H1 (cell line): Measurements from ENCODE around the gene MYL7. TPM values are rescaled to one million over a fixed set of nuclear protein-coding genes. Genes with fewer than 3 reads are reported as not detected.

Experiments
- CTCF ChIA-PET: fragments of 300-600 bp; sonication (Branson Sonifier 250); formaldehyde crosslinking; loops from one replicate; lab custom pipeline; 2021; ENCODE audit not compliant: partially characterized antibody; lab: Charles Lee
- POLR2A ChIA-PET: fragments of 300-600 bp; sonication (Branson Sonifier 250); formaldehyde crosslinking; loops from one replicate; lab custom pipeline; 2021; ENCODE audit warnings: inconsistent platforms; ENCODE audit not compliant: partially characterized antibody; lab: Charles Lee
- DNase-seq, 2 experiments: peaks; one replicate each; pipeline versions ENCODE4 v3.0.0 to v3.0.0-alpha.2; 2010 to 2022; ENCODE audit warnings: low spot score in 2 of 2, low read depth in 1 of 2, mixed read lengths in 1 of 2
- FAIRE-seq: peaks from 2 replicates; lab custom pipeline; 2011; peaks lifted over from hg19 to GRCh38; lab: Jason Lieb, UNC
- H2AFZ ChIP-seq: 2 replicates; pipeline ENCODE4 v1.8.1; 2012; ENCODE audit warnings: low read length, inconsistent platforms
- H2AK5ac ChIP-seq: 2 replicates; pipeline ENCODE4 v1.6.1; 2013; ENCODE audit warnings: low read depth, low read length
- H2BK120ac ChIP-seq: replicated peaks from 2 replicates; pipeline ENCODE3; 2013; ENCODE audit warnings: low read depth, low read length, inconsistent platforms
- H2BK12ac ChIP-seq: 2 replicates; pipeline ENCODE4 v1.6.1; 2013; ENCODE audit warnings: low read depth, low read length
- H2BK15ac ChIP-seq: 2 replicates; pipeline ENCODE4 v1.6.1; 2013; ENCODE audit warnings: low read length
- H2BK20ac ChIP-seq: 2 replicates; pipeline ENCODE4 v1.6.1; 2013; ENCODE audit warnings: low read length
- H2BK5ac ChIP-seq: 2 replicates; pipeline ENCODE4 v1.6.1; 2013; ENCODE audit warnings: low read depth, low read length
- H3K14ac ChIP-seq: 2 replicates; pipeline ENCODE4 v1.6.1; 2013; ENCODE audit warnings: inconsistent platforms; ENCODE audit not compliant: insufficient read length
- H3K18ac ChIP-seq: 2 replicates; pipeline ENCODE4 v1.6.1; 2013; ENCODE audit warnings: low read length; ENCODE audit errors: extremely low read depth
- H3K23ac ChIP-seq: 2 replicates; pipeline ENCODE4 v1.6.1; 2013; ENCODE audit warnings: inconsistent platforms; ENCODE audit not compliant: insufficient read length
- H3K23me2 ChIP-seq: 2 replicates; pipeline ENCODE4 v1.6.1; 2013; ENCODE audit warnings: low read depth, low read length
- H3K27ac ChIP-seq: 2 replicates; pipeline ENCODE4 v1.6.1; 2011; ENCODE audit warnings: low read depth, low read length, inconsistent platforms
- H3K27me3 ChIP-seq, 4 experiments: replicated peaks in 1 of 4; 1 replicate in 1 of 4; 2 replicates in 3 of 4; pipeline versions ENCODE4 v1.6.1 to v1.8.1; 2011 to 2013; ENCODE audit warnings: low read length in 3 of 4, mild to moderate bottlenecking in 3 of 4, inconsistent platforms in 2 of 4, mixed read lengths in 2 of 4, moderate library complexity in 1 of 4; ENCODE audit not compliant: control insufficient read depth in 3 of 4, insufficient read depth in 3 of 4; ENCODE audit errors: extremely low read depth in 1 of 4
- H3K36me3 ChIP-seq, 4 experiments: 2 replicates each; pipeline versions ENCODE4 v1.6.1 to v1.8.1; 2011 to 2013; ENCODE audit warnings: mild to moderate bottlenecking in 4 of 4, low read length in 3 of 4, moderate library complexity in 2 of 4, control low read depth in 1 of 4, inconsistent platforms in 1 of 4; ENCODE audit not compliant: insufficient read depth in 4 of 4, control insufficient read depth in 2 of 4
- H3K4ac ChIP-seq: replicated peaks from 2 replicates; pipeline ENCODE3; 2013; ENCODE audit warnings: low read length, low read depth, mixed read lengths, inconsistent platforms; ENCODE audit not compliant: insufficient read length
- H3K4me1 ChIP-seq, 4 experiments: replicated peaks in 1 of 4; 1 replicate in 1 of 4; 2 replicates in 3 of 4; pipeline versions ENCODE4 v1.6.1 to v1.8.1; 2011 to 2013; ENCODE audit warnings: low read length in 3 of 4, inconsistent platforms in 2 of 4, mixed read lengths in 1 of 4; ENCODE audit not compliant: insufficient read depth in 4 of 4, control insufficient read depth in 3 of 4
- H3K4me2 ChIP-seq, 2 experiments: 2 replicates each; pipeline versions ENCODE4 v1.6.1 to v1.8.1; 2011 to 2013; ENCODE audit warnings: low read depth in 2 of 2, low read length in 2 of 2, control low read depth in 1 of 2, inconsistent platforms in 1 of 2, mild to moderate bottlenecking in 1 of 2; ENCODE audit not compliant: insufficient read depth in 1 of 2
- H3K4me3 ChIP-seq, 4 experiments: fragments of 200-600, 300-600 bp in 1 of 4; sonication (generic), shearing (Covaris generic), sonication (Bioruptor Twin) in 1 of 4; 2 replicates each; pipeline versions ENCODE4 v1.5.1 to v1.8.1; 2011 to 2016; ENCODE audit warnings: low read length in 4 of 4, low read depth in 3 of 4, control low read depth in 2 of 4, inconsistent platforms in 2 of 4, mild to moderate bottlenecking in 2 of 4, mixed read lengths in 1 of 4, moderate library complexity in 1 of 4; ENCODE audit not compliant: insufficient read depth in 2 of 4; ENCODE audit errors: extremely low read depth in 1 of 4
- H3K56ac ChIP-seq: replicated peaks from 2 replicates; pipeline ENCODE3; 2013; ENCODE audit warnings: low read depth, mild to moderate bottlenecking, mixed read lengths, low read length, inconsistent platforms; ENCODE audit not compliant: insufficient read length
- H3K79me1 ChIP-seq: 2 replicates; pipeline ENCODE4 v1.6.1; 2013; ENCODE audit warnings: low read depth, low read length, control low read depth
- H3K79me2 ChIP-seq, 2 experiments: 2 replicates each; pipeline versions ENCODE4 v1.6.1 to v1.8.1; 2012 to 2013; ENCODE audit warnings: low read length in 2 of 2, mild to moderate bottlenecking in 2 of 2, inconsistent platforms in 1 of 2; ENCODE audit not compliant: insufficient read depth in 2 of 2, control insufficient read depth in 1 of 2
- H3K9ac ChIP-seq, 4 experiments: replicated peaks in 1 of 4; 1 replicate in 1 of 4; 2 replicates in 3 of 4; pipeline versions ENCODE4 v1.6.1 to v1.8.1; 2011 to 2013; ENCODE audit warnings: low read depth in 3 of 4, low read length in 3 of 4, control low read depth in 2 of 4, mild to moderate bottlenecking in 2 of 4, moderate library complexity in 2 of 4, inconsistent platforms in 1 of 4; ENCODE audit errors: extremely low read depth in 1 of 4
- H3K9me3 ChIP-seq, 2 experiments: 2 replicates each; pipeline versions ENCODE4 v1.6.1 to v1.8.1; 2012 to 2013; ENCODE audit warnings: mild to moderate bottlenecking in 2 of 2, moderate library complexity in 2 of 2, control low read depth in 1 of 2, inconsistent platforms in 1 of 2, low read depth in 1 of 2, low read length in 1 of 2, mixed read lengths in 1 of 2; ENCODE audit not compliant: insufficient read depth in 2 of 2
- H4K20me1 ChIP-seq, 2 experiments: replicated peaks in 1 of 2; 2 replicates each; pipeline versions ENCODE3 to v1.8.1; 2011 to 2013; ENCODE audit warnings: inconsistent platforms in 2 of 2, low read length in 2 of 2, mild to moderate bottlenecking in 1 of 2; ENCODE audit not compliant: insufficient read depth in 2 of 2, control insufficient read depth in 1 of 2
- H4K5ac ChIP-seq: 2 replicates; pipeline ENCODE4 v1.6.1; 2013; ENCODE audit warnings: low read length, low read depth, mixed read lengths, inconsistent platforms; ENCODE audit not compliant: insufficient read length
- H4K8ac ChIP-seq: 2 replicates; pipeline ENCODE4 v1.8.0; 2013; ENCODE audit warnings: mild to moderate bottlenecking, moderate library complexity, low read length, inconsistent platforms; ENCODE audit not compliant: insufficient read depth; ENCODE audit errors: extremely low read depth
- H4K91ac ChIP-seq: replicated peaks from 2 replicates; pipeline ENCODE3; 2013; ENCODE audit warnings: low read length, mixed read lengths, inconsistent platforms; ENCODE audit not compliant: insufficient read length
- ASH2L ChIP-seq: fragments of 200-600, 300-600 bp; sonication (generic); IDR thresholded peaks from one replicate; pipeline ENCODE4 v1.7.1; 2017; ENCODE audit warnings: low read length
- CREB1 ChIP-seq: IDR thresholded peaks from 2 replicates; pipeline ENCODE4 v1.6.1; 2012; ENCODE audit warnings: inconsistent platforms
- FOSL1 ChIP-seq: IDR thresholded peaks from 2 replicates; pipeline ENCODE4 v1.6.1; 2011; ENCODE audit warnings: mild to moderate bottlenecking, low read depth, low read length, moderate library complexity; ENCODE audit not compliant: insufficient read depth
- JUN ChIP-seq: IDR thresholded peaks from 2 replicates; pipeline ENCODE4 v1.6.1; 2011; ENCODE audit warnings: low read depth, mild to moderate bottlenecking, improper control_type of control experiment, low read length
- KDM4A ChIP-seq: IDR thresholded peaks from one replicate; pipeline ENCODE4 v1.7.1; 2012; ENCODE audit warnings: low read depth, mild to moderate bottlenecking, moderate library complexity, low read length, inconsistent platforms; ENCODE audit not compliant: severe bottlenecking
- NANOG ChIP-seq: IDR thresholded peaks from 2 replicates; pipeline ENCODE4 v1.6.1; 2011; ENCODE audit warnings: low read length, low read depth, mild to moderate bottlenecking, inconsistent platforms; ENCODE audit not compliant: insufficient read depth, poor library complexity, severe bottlenecking
- RFX5 ChIP-seq: IDR thresholded peaks from 2 replicates; pipeline ENCODE4 v1.6.1; 2011; ENCODE audit warnings: low read depth, low read length, improper control_type of control experiment, borderline replicate concordance
- RXRA ChIP-seq: IDR thresholded peaks from 2 replicates; pipeline ENCODE4 v1.6.1; 2011; ENCODE audit warnings: low read depth, mild to moderate bottlenecking, low read length, moderate library complexity; ENCODE audit not compliant: insufficient read depth
- SIX5 ChIP-seq: IDR thresholded peaks from 2 replicates; pipeline ENCODE4 v1.6.1; 2011; ENCODE audit warnings: mild to moderate bottlenecking, low read depth, low read length
- TAF7 ChIP-seq: optimal IDR thresholded peaks from 2 replicates; pipeline ENCODE3; 2011; ENCODE audit warnings: low read depth, mild to moderate bottlenecking, inconsistent platforms, low read length, moderate library complexity, borderline replicate concordance
- TEAD4 ChIP-seq: IDR thresholded peaks from 2 replicates; pipeline ENCODE4 v1.6.1; 2012; ENCODE audit warnings: low read depth, low read length, inconsistent platforms, mixed read lengths
- YY1 ChIP-seq: IDR thresholded peaks from 2 replicates; pipeline ENCODE4 v1.6.1; 2011; ENCODE audit warnings: low read depth, mild to moderate bottlenecking, low read length
- ZNF274 ChIP-seq: IDR thresholded peaks from 2 replicates; pipeline ENCODE4 v1.7.0; 2012; ENCODE audit warnings: low read length, borderline replicate concordance; ENCODE audit errors: extremely low read depth
- WGBS, 2 experiments: shearing (Covaris generic) in 1 of 2; methylation state at CpG; one replicate each; pipeline versions ENCODE4 v1.1.6 to v1.1.7; 2013 to 2015; ENCODE audit warnings: low lambda C conversion rate in 2 of 2, mixed read lengths in 2 of 2, inconsistent platforms in 1 of 2, low coverage in 1 of 2, missing lambda C conversion rate in 1 of 2; ENCODE audit not compliant: insufficient replicate concordance in 2 of 2, insufficient coverage in 1 of 2, insufficient read length in 1 of 2; ENCODE audit errors: extremely low coverage in 1 of 2, missing lambda C conversion rate in 1 of 2; 5-methylcytosine and 5-hydroxymethylcytosine counted together
- polyA plus RNA-seq, 7 experiments: library from polyadenylated mRNA; depleted of rRNA in 3 of 7; stranded (reverse) in 5 of 7; unstranded in 2 of 7; fragments of >200 nt in 5 of 7; fragments of 200-250 nt in 2 of 7; gene quantifications; 1 replicate in 5 of 7; 2 replicates in 1 of 7; 4 replicates in 1 of 7; pipeline versions ENCODE4 v1.2.1 to v1.2.3, GENCODE V29; 2011 to 2013; ENCODE audit warnings: missing spikeins in 2 of 7, mixed read lengths in 2 of 7
- total RNA-seq: library from RNA; stranded (reverse); fragmentation: NEBNext Ultra II Directional; extraction: Animal tissue kit (Norgen Biotek cat#: 25700); gene quantifications from 2 replicates; pipeline ENCODE4 v1.2.1, GENCODE V29; 2021
- TF ChIP-seq, protein P1 (sequence below): IDR thresholded peaks from 2 replicates; pipeline ENCODE4 v1.6.1; 2011; ENCODE audit warnings: low read depth, mild to moderate bottlenecking, low read length; ENCODE audit not compliant: insufficient read depth

The MYL7 gene
- total and polyA plus RNA-seq, 2 of the 8 experiments (the other 6 are each of a cell fraction or from before 2014, with no cell fraction given), result 3.3 to 3.4 TPM

DNA sequence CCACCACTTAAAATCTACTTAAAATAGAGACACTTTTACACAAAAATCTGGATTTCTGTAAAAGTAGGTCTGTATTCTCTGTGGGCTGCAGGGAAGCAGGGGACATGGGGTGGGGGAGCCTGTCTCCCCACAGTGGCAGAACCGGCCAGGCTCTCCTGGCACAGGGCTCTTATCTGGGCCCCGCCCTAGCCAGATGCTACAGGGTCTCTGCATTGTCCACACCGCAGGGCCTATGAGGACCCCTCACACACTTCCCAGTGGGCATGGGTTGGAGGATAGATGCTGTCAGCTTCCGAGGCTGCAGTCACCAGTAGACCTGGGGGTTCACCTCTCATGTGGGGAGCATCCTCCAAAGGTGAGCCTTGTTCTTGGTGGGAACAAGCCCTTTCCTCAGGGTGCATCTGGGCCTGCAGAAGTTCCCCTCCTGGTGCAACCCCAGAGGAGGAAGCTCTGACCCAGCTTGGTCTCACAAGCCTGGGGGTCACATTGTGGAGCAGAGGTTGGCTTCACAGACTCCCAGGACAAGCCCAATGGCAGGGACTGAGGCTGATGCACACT, 15.4 kb upstream of the MYL7 start:
- Histone ChIP-seq H3K9ac (no peak overlapping the region), H2BK120ac (no peak overlapping the region), H4K20me1 (no peaks in the 10 kb centered on the region), H3K23me2 (no peaks in the 10 kb centered on the region), H3K23ac (no peak overlapping the region), H3K9me3 (no peaks in the 10 kb centered on the region), H2AFZ (no peak overlapping the region), H3K27me3 (no peaks in the 10 kb centered on the region; a peak in 1 of 7 replicates), H3K18ac (no peak overlapping the region), H3K4me1 (no peaks in the 10 kb centered on the region), H2BK15ac (no peak overlapping the region), H4K91ac (no peak overlapping the region), H3K4me3 (no peak overlapping the region), H2AK5ac (no peak overlapping the region), H3K27ac (no peak overlapping the region), H3K4ac (no peak overlapping the region), H3K4me2 (no peak overlapping the region), H3K56ac (no peak overlapping the region), H4K5ac (no peak overlapping the region), H2BK12ac (no peak overlapping the region), H2BK5ac (no peak overlapping the region), H3K79me2 (no peaks in the 10 kb centered on the region), H3K79me1 (no peaks in the 10 kb centered on the region), H3K14ac (no peak overlapping the region), H2BK20ac (no peak overlapping the region), H4K8ac (no peak overlapping the region; the same call in 1 of the 2 replicates), H3K36me3 (no peaks in the 10 kb centered on the region)
- DNase-seq (no peak), FAIRE-seq (no peak)
- ChIA-PET POLR2A (interaction anchor here (1.4 kb wide), 1 partner anchor 9 kb away, joined by 3 read pairs; no protein-coding TSS in a partner anchor), CTCF (interaction anchor here (0.7 to 2.5 kb wide), 6 partner anchors 8 to 53 kb away, joined by 3 to 8 read pairs (median 3); no protein-coding TSS in a partner anchor)
- 84% methylated on average over 4 of the region's 4 CpGs; no CpG with 5 or more reads in 1 of the 2 experiments for WGBS, 2 experiments
- TF ChIP-seq, protein P1, sequence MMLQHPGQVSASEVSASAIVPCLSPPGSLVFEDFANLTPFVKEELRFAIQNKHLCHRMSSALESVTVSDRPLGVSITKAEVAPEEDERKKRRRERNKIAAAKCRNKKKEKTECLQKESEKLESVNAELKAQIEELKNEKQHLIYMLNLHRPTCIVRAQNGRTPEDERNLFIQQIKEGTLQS, result no peak
- TF ChIP-seq SIX5, result no peak
- no peak for TF ChIP-seq ASH2L
- no peak for TF ChIP-seq JUN
- no peak for TF ChIP-seq NANOG
- no peak for TF ChIP-seq YY1
- no peak for TF ChIP-seq TEAD4
- TF ChIP-seq FOSL1, result no peak
- no peak for TF ChIP-seq ZNF274
- TF ChIP-seq TAF7, result no peak
- no peak for TF ChIP-seq KDM4A
- no peak for TF ChIP-seq RXRA
- no peak for TF ChIP-seq CREB1
- TF ChIP-seq RFX5, result no peak
